ENCODE results near the gene ZFYVE27.

The ZFYVE27 gene

GRCh38 chr10:97703398-97704067, 33.4 kb upstream of the ZFYVE27 start:
- TF ChIP-seq CTCF (IDR thresholded peaks at IDR 0.05): no peak
- TF ChIP-seq ZFX (IDR thresholded peaks at IDR 0.05; ENCODE audit: borderline replicate concordance): no peak
- H3K27ac ChIP-seq: no peak overlapping the region

DNA sequence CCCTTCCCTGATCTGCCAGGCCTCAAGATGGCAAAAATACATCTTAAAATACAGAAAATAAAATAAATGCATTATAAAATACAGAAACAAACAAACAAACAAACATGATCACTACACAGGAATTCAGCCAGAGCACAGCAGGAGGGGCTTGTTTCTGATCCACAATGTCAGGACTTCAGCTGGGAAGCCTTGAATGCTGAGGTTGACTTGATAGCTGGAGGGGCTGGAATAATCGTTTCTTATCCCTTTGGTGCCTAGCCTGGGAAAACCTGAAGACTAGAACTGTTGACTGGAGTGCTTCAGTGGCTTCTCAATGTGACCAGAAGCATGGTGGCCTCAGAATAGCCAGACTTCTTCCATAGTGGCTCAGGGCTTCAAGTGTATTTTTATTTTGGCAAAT, 32.6 kb upstream of the ZFYVE27 start:
- TF ChIP-seq CTCF (IDR thresholded peaks at IDR 0.05) (no peak), ZFX (IDR thresholded peaks at IDR 0.05; ENCODE audit: borderline replicate concordance) (no peak)
- H3K27ac ChIP-seq: no peak overlapping the region

- no peak overlapping the region for H3K27ac ChIP-seq
- TF ChIP-seq ZFX (IDR thresholded peaks at IDR 0.05; ENCODE audit: borderline replicate concordance) (no peak), CTCF (IDR thresholded peaks at IDR 0.05) (no peak)
Measured at GRCh38 chr10:97705006-97705670, 31.8 kb upstream of the ZFYVE27 start.

DNA sequence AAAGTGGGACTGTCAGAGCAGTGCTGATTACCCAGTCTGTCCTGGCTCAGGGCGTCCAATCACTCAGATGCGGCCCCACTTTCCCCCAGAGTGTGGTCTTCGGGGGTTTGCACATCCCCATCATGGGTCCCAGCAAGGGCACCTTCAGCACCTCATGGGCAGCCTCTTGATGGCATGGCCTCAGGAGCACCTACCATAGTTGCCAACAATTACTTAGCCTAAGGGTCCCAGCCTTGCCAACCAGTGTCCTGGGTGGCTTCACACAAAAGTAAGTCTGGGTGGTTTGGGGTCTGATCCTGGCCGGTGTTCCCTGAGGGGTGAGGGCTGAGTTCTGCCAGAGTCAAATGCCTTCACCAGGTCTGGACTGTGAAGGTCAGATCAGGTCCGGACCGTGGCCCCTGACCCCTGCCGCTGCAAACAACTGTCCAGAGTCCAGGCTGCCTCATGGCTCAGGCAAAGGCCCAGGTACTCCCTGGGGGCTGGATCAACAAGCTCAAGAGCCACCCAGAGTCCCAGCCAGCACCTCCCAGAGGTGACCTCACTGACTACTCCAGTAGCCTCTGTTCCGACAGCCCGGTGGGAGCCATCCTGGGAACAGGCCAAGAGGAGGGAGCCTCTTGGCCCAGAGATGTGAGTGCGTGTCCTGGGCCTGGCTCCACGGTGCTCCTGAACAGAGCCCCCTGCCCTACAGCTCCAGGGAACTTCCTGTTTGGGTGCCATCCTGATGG, 29.6 kb upstream of the ZFYVE27 start:
- TF ChIP-seq ZFX (IDR thresholded peaks at IDR 0.05; ENCODE audit: borderline replicate concordance): no peak
- no peak for TF ChIP-seq CTCF (IDR thresholded peaks at IDR 0.05)
- H3K27ac ChIP-seq: no peak overlapping the region

DNA sequence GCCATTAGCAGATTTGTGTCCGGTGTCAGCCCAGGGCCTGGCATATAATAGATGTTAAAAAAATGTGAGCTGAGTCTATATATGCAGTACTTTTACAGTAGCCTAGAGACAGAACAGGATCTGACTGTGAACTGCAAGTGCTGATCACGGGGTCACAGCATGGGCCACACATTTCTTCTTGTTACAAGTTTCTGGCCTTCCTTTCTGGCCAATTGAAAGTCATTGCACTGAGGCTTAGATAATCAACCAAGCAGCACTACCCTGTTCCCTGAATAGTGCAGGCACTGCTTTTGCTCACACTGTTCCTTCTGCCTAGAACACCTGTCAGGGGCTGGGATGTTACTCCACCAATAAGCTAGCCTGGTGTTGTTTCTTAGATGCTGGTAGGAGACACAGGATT, 28.8 kb upstream of the ZFYVE27 start:
- no peak overlapping the region for H3K27ac ChIP-seq
- no peak for TF ChIP-seq CTCF (IDR thresholded peaks at IDR 0.05)
- no peak for TF ChIP-seq ZFX (IDR thresholded peaks at IDR 0.05; ENCODE audit: borderline replicate concordance)

- no peak overlapping the region for H3K27ac ChIP-seq
- TF ChIP-seq ZFX (IDR thresholded peaks at IDR 0.05; ENCODE audit: borderline replicate concordance) (no peak), CTCF (IDR thresholded peaks at IDR 0.05) (peak; percentile 84)
Measured at GRCh38 chr10:97708976-97709946, 27.7 kb upstream of the ZFYVE27 start.
